GM12891 (cell line): ENCODE data around the gene KIF6.

Experiments
- POLR2A ChIP-seq: IDR thresholded peaks from 2 replicates; pipeline ENCODE4 v1.6.1; 2011; ENCODE audit warnings: low read depth, low read length, control low read depth
- POLR2AphosphoS5 ChIP-seq: IDR thresholded peaks from 2 replicates; pipeline ENCODE4 v1.6.1; 2011; ENCODE audit warnings: low read depth, low read length, control low read depth
- TAF1 ChIP-seq: IDR thresholded peaks from 2 replicates; pipeline ENCODE4 v1.6.1; 2011; ENCODE audit warnings: low read depth, low read length, control low read depth

DNA sequence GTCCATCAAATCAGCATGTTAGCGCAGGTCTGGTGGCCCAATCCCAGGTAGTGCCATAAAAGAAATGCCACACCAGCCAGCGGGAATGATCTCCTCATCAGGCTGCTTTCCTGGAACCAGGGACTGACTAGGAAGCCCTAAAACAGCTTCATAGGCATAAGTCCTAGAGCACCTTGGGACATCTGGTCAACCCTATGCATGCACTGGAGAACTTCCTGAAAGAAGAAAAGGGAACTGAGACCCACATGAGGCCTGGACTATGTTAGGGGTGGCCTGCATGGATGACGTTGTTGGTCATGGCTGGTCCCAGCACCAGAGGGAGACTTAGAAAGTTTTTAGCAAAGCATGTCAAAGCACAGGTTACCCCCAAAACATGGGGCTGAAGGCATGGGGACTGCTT, 395.2 kb downstream of the KIF6 start:
- TF ChIP-seq POLR2AphosphoS5 (no peak), POLR2A (no peak), TAF1 (no peak)
